ENCODE results near the gene CYTIP.

Gene CYTIP

GRCh38 chr2:157443795-157444640 is at the start of gene CYTIP:
CYTIP (minus strand) TSS chr2:157444089; CDS start chr2:157444020, 69 bp downstream.
- ChIA-PET POLR2A (no interaction called here), CTCF (no interaction called here)
- DNase-seq (ENCODE audit: extremely low spot score) = no peak
- TF ChIP-seq TARDBP (IDR thresholded peaks at IDR 0.05) = no peak
- no peak for TF ChIP-seq NFRKB (IDR thresholded peaks at IDR 0.05)
- TF ChIP-seq SP1 (IDR thresholded peaks at IDR 0.05) = no peak

GRCh38 chr2:157492189-157492773 is 48.4 kb upstream of the CYTIP start:
- POLR2A ChIA-PET = no interaction called here
- DNase-seq (ENCODE audit: extremely low spot score) = peak; percentile 71
- CTCF ChIA-PET = interaction anchor here (0.6 to 1.4 kb wide), 8 partner anchors 18 to 522 kb away, joined by 3 to 5 read pairs (median 4); no protein-coding TSS in a partner anchor
- TF ChIP-seq ELF4 (IDR thresholded peaks at IDR 0.05) = no peak
- TF ChIP-seq HDGF (IDR thresholded peaks at IDR 0.05; ENCODE audit: borderline replicate concordance) = no peak
- no peak for TF ChIP-seq ARNT (IDR thresholded peaks at IDR 0.05)
- TF ChIP-seq FOXA1 (IDR thresholded peaks at IDR 0.05) = no peak
- TF ChIP-seq SP1 (IDR thresholded peaks at IDR 0.05) = no peak

- no peak for DNase-seq (ENCODE audit: extremely low spot score)
- CTCF ChIA-PET = no interaction called here
- no peak for TF ChIP-seq PKNOX1 (IDR thresholded peaks at IDR 0.05)
- TF ChIP-seq NFRKB (IDR thresholded peaks at IDR 0.05) = no peak
- no peak for TF ChIP-seq ELF4 (IDR thresholded peaks at IDR 0.05)
- TF ChIP-seq LEF1 (IDR thresholded peaks at IDR 0.05; ENCODE audit: borderline replicate concordance) = no peak
- TF ChIP-seq L3MBTL2 (conservative IDR thresholded peaks at IDR 0.05) = no peak
- TF ChIP-seq TARDBP (IDR thresholded peaks at IDR 0.05) = no peak
- no peak for TF ChIP-seq ARNT (IDR thresholded peaks at IDR 0.05)
- no peak for TF ChIP-seq CTBP1 (IDR thresholded peaks at IDR 0.05; ENCODE audit: borderline replicate concordance)
- TF ChIP-seq BHLHE40 (IDR thresholded peaks at IDR 0.05; ENCODE audit: borderline replicate concordance) = no peak
- TF ChIP-seq HDGF (IDR thresholded peaks at IDR 0.05; ENCODE audit: borderline replicate concordance) = no peak
- TF ChIP-seq FOXA1 (IDR thresholded peaks at IDR 0.05) = no peak
- no peak for TF ChIP-seq FOXK2 (IDR thresholded peaks at IDR 0.05)
- no peak for TF ChIP-seq SP1 (IDR thresholded peaks at IDR 0.05)
- no peak for TF ChIP-seq ZNF384 (IDR thresholded peaks at IDR 0.05)
- TF ChIP-seq FOXM1 (IDR thresholded peaks at IDR 0.05; ENCODE audit: borderline replicate concordance) = no peak
- TF ChIP-seq SUZ12 (IDR thresholded peaks at IDR 0.05) = no peak
- POLR2A ChIA-PET = no interaction called here
Observed at GRCh38 chr2:157489983-157490382, 46.1 kb upstream of the CYTIP start.

GRCh38 chr2:157488877-157489276 is 45.0 kb upstream of the CYTIP start:
- ChIA-PET POLR2A (no interaction called here), CTCF (interaction anchor here (0.6 to 1.1 kb wide), 4 partner anchors 13 to 153 kb away, joined by 3 read pairs; no protein-coding TSS in a partner anchor)
- TF ChIP-seq BHLHE40 (IDR thresholded peaks at IDR 0.05; ENCODE audit: borderline replicate concordance) = no peak
- no peak for TF ChIP-seq SUZ12 (IDR thresholded peaks at IDR 0.05)
- no peak for TF ChIP-seq CTBP1 (IDR thresholded peaks at IDR 0.05; ENCODE audit: borderline replicate concordance)
- no peak for TF ChIP-seq FOXA1 (IDR thresholded peaks at IDR 0.05)
- TF ChIP-seq LEF1 (IDR thresholded peaks at IDR 0.05; ENCODE audit: borderline replicate concordance) = no peak
- no peak for TF ChIP-seq ARNT (IDR thresholded peaks at IDR 0.05)
- no peak for TF ChIP-seq NFRKB (IDR thresholded peaks at IDR 0.05)
- no peak for TF ChIP-seq PKNOX1 (IDR thresholded peaks at IDR 0.05)
- TF ChIP-seq L3MBTL2 (conservative IDR thresholded peaks at IDR 0.05) = no peak
- no peak for TF ChIP-seq FOXK2 (IDR thresholded peaks at IDR 0.05)
- no peak for TF ChIP-seq ELF4 (IDR thresholded peaks at IDR 0.05)
- no peak for TF ChIP-seq HDGF (IDR thresholded peaks at IDR 0.05; ENCODE audit: borderline replicate concordance)
- TF ChIP-seq TARDBP (IDR thresholded peaks at IDR 0.05) = no peak
- TF ChIP-seq SP1 (IDR thresholded peaks at IDR 0.05) = no peak
- TF ChIP-seq FOXM1 (IDR thresholded peaks at IDR 0.05; ENCODE audit: borderline replicate concordance) = no peak
- no peak for TF ChIP-seq ZNF384 (IDR thresholded peaks at IDR 0.05)
- no peak for DNase-seq (ENCODE audit: extremely low spot score)

GRCh38 chr2:157487747-157488146 is 43.9 kb upstream of the CYTIP start:
- ChIA-PET POLR2A (no interaction called here), CTCF (no interaction called here)
- no peak for DNase-seq (ENCODE audit: extremely low spot score)
- TF ChIP-seq BHLHE40 (IDR thresholded peaks at IDR 0.05; ENCODE audit: borderline replicate concordance) (no peak), SUZ12 (IDR thresholded peaks at IDR 0.05) (no peak), FOXA1 (IDR thresholded peaks at IDR 0.05) (no peak), ARNT (IDR thresholded peaks at IDR 0.05) (no peak), CTBP1 (IDR thresholded peaks at IDR 0.05; ENCODE audit: borderline replicate concordance) (no peak), ELF4 (IDR thresholded peaks at IDR 0.05) (no peak), PKNOX1 (IDR thresholded peaks at IDR 0.05) (no peak), FOXM1 (IDR thresholded peaks at IDR 0.05; ENCODE audit: borderline replicate concordance) (no peak), LEF1 (IDR thresholded peaks at IDR 0.05; ENCODE audit: borderline replicate concordance) (no peak), TARDBP (IDR thresholded peaks at IDR 0.05) (no peak), NFRKB (IDR thresholded peaks at IDR 0.05) (no peak), HDGF (IDR thresholded peaks at IDR 0.05; ENCODE audit: borderline replicate concordance) (no peak), SP1 (IDR thresholded peaks at IDR 0.05) (no peak), L3MBTL2 (conservative IDR thresholded peaks at IDR 0.05) (no peak), ZNF384 (IDR thresholded peaks at IDR 0.05) (no peak), FOXK2 (IDR thresholded peaks at IDR 0.05) (no peak)

- ChIA-PET POLR2A (no interaction called here), CTCF (no interaction called here)
- DNase-seq (ENCODE audit: extremely low spot score) = no peak
- TF ChIP-seq ZNF384 (IDR thresholded peaks at IDR 0.05) = no peak
- no peak for TF ChIP-seq LEF1 (IDR thresholded peaks at IDR 0.05; ENCODE audit: borderline replicate concordance)
- no peak for TF ChIP-seq FOXK2 (IDR thresholded peaks at IDR 0.05)
- TF ChIP-seq SUZ12 (IDR thresholded peaks at IDR 0.05) = no peak
- no peak for TF ChIP-seq NFRKB (IDR thresholded peaks at IDR 0.05)
- TF ChIP-seq BHLHE40 (IDR thresholded peaks at IDR 0.05; ENCODE audit: borderline replicate concordance) = no peak
- no peak for TF ChIP-seq ELF4 (IDR thresholded peaks at IDR 0.05)
- no peak for TF ChIP-seq L3MBTL2 (conservative IDR thresholded peaks at IDR 0.05)
- TF ChIP-seq SP1 (IDR thresholded peaks at IDR 0.05) = no peak
- TF ChIP-seq FOXM1 (IDR thresholded peaks at IDR 0.05; ENCODE audit: borderline replicate concordance) = no peak
- no peak for TF ChIP-seq TARDBP (IDR thresholded peaks at IDR 0.05)
- no peak for TF ChIP-seq PKNOX1 (IDR thresholded peaks at IDR 0.05)
Observed at GRCh38 chr2:157487271-157487610, 43.4 kb upstream of the CYTIP start.

Measured in HEK293T (cell line).